Uterus (tissue), 2 donors: ENCODE measurements around the gene S100A6.

Experiments
- CTCF ChIP-seq, 4 experiments: fragments of 200-600 bp in 2 of 4; fragments of 450-650 bp in 2 of 4; sonication (generic) in 2 of 4; IDR thresholded peaks; one replicate each; pipeline ENCODE4 v1.5.1; 2016 to 2019; ENCODE audit warnings: antibody characterized with exemption in 4 of 4, mild to moderate bottlenecking in 2 of 4, moderate library complexity in 1 of 4
- POLR2A ChIP-seq, 2 donors: fragments of 450-650 bp; IDR thresholded peaks; one replicate each; pipeline ENCODE4 v1.6.1; 2016; ENCODE audit warnings: antibody characterized with exemption in 2 of 2, mild to moderate bottlenecking in 1 of 2, moderate library complexity in 1 of 2

DNA sequence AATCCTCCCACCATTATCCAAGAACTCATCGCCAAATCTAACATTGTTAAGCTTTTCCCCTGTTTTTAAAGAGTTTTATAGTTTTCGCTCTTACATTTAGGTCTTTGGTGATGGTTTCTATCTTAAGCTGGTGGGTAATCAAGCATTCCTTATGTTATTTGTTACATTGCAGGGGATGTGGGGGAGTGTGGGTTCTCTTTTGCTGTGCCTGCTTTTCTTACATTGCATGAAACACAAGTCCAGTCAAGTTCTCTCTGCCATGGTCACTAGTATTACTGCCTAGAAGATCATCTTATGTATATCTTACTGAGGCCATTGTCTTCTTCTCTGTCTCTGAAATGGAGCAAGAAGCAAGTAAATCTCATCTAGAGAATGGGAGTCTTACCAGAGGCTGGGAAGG, 48.1 kb downstream of the S100A6 start:
- no peak for TF ChIP-seq CTCF (IDR thresholded peaks at IDR 0.05)
- no peak for TF ChIP-seq POLR2A (IDR thresholded peaks at IDR 0.05)
